ENCODE results near the gene TWIST1.

TWIST1 gene

GRCh38 chr7:19094598-19095352 is 22.7 kb downstream of the TWIST1 start:
- no peak for DNase-seq (ENCODE audit: low read depth)

DNA sequence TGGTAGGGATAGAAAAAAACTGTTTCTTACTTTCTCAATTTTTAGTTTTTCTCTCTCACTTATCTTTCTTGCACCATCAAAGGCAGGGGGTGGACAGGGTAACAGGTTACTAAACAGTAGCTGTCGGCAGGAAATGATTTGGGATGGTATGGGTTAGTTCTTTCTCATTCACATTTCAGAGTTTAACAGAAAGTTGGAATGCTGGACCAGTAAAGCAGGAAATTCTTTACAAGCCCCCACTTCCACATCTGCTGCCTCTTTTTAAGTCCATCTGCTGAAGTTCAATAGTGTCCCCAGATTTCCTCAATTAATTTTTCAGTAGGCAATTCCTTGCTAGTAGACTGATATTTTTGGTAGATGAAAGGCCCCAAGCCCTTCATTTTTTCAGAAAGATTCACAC is 23.3 kb downstream of the TWIST1 start:
- no peak for DNase-seq (ENCODE audit: low read depth)

DNA sequence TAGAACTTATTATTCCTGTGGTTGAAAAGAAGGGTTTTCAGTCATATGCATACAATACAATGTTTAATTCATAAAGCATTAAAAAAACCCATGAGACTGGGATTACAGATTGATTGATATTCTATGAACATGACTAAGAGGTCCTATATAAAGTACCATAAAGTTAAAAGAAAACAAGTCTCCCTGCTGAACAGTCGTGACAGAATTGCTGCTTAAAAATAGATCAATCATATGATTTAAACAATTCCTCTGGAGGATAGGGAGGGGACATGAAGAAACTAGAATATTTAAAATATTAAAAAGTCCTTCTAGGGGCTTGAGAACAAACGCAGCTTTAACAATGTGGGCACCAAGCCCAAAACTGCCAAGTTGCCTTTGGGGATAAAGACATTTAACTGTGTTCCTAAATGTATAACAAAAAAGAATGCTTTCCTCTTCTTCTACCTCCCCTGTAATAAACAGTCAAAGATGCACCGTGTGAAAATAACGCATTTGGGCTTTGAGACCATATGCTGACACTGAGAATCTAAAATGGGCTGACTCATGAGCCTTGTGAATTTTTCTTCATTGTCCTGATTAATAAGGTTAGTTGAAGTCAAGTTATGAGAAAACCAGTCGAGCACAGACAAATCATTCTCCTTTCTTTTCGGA is 25.8 kb downstream of the TWIST1 start:
- DNase-seq (ENCODE audit: low read depth) = no peak

- DNase-seq (ENCODE audit: low read depth) = no peak
These were observed 26.9 kb downstream of the TWIST1 start for GRCh38 chr7:19090526-19090925.

GRCh38 chr7:19089797-19090196 is 27.6 kb downstream of the TWIST1 start:
- DNase-seq (ENCODE audit: low read depth) = no peak

GRCh38 chr7:19089378-19089777 is 28.1 kb downstream of the TWIST1 start:
- no peak for DNase-seq (ENCODE audit: low read depth)

- no peak for DNase-seq (ENCODE audit: low read depth)
These were observed 37.3 kb downstream of the TWIST1 start for GRCh38 chr7:19080093-19080492.

DNA sequence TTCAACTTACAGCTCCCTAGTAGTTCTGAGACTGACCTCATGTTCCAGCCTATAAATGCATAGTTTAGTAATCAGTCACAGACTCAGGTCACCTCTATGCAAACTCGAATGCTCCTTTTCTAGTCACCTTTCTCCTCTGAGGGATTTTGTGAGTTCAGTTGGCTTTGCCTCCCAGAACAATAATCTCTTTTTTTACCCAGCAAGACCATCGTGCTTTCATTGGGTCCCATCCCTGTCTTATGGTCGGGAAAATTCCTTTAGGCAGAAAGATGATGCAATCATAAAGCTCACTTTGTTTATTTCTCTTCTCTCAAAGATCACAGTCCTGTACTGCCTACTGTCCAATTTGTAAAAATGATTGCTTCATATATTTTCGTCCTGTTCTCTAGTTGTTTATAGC is 38.4 kb downstream of the TWIST1 start:
- DNase-seq (ENCODE audit: low read depth) = no peak

DNA sequence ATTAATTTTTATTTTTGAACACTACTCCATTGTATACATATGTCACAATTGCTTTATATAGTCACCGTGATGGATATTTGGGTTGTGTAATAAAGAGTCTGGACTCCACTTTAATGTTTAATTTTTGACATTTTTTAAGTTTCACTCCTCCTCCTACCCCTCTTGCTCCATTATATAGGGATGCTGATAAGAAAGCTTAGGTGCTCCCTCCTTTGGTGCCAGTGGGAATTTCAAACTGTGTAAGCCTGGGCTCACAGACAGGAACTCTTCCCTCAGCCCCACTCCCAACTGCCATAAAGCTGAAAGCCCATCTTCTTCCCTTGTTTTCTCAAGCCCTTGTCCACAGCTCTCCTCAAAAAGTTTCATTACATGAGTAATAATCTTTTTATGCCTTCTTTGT is 47.6 kb downstream of the TWIST1 start:
- DNase-seq (ENCODE audit: low read depth) = no peak

- no peak for DNase-seq (ENCODE audit: low read depth)
These were observed 51.3 kb downstream of the TWIST1 start for GRCh38 chr7:19066170-19066569.
